BLaER1 treated with 17β-estradiol and CSF1 and Interleukin-3, amounts not matched to agents 10 nM and 100 nM (cell line): ENCODE measurements around the gene CD46.

Experiments used
- H3K27ac ChIP-seq, 11 experiments: shearing (Covaris generic); formaldehyde crosslinking; 2 replicates each; pipeline ENCODE4 v1.8.1; 2022
- H3K27me3 ChIP-seq, 11 experiments: shearing (Covaris generic); formaldehyde crosslinking; 2 replicates each; pipeline ENCODE4 v1.8.1; 2022
- H3K36me3 ChIP-seq, 11 experiments: shearing (Covaris generic); formaldehyde crosslinking; 2 replicates each; pipeline ENCODE4 v1.8.1; 2022
- H3K4me1 ChIP-seq, 10 experiments: shearing (Covaris generic); formaldehyde crosslinking; 2 replicates each; pipeline ENCODE4 v1.8.1; 2022
- H3K4me2 ChIP-seq, 11 experiments: shearing (Covaris generic); formaldehyde crosslinking; 2 replicates each; pipeline ENCODE4 v1.8.1; 2022
- H3K4me3 ChIP-seq, 10 experiments: shearing (Covaris generic); formaldehyde crosslinking; 2 replicates each; pipeline ENCODE4 v1.8.1; 2022
- H3K9ac ChIP-seq, 11 experiments: shearing (Covaris generic); formaldehyde crosslinking; 2 replicates each; pipeline ENCODE4 v1.8.1; 2022
- H3K9me3 ChIP-seq, 11 experiments: shearing (Covaris generic); formaldehyde crosslinking; replicated peaks in 1 of 11; 2 replicates each; pipeline ENCODE4 v1.8.1; 2022
- H4K20me1 ChIP-seq, 11 experiments: shearing (Covaris generic); formaldehyde crosslinking; 2 replicates each; pipeline ENCODE4 v1.8.1; 2022
- Cebpa-rat ChIP-seq, 11 experiments: shearing (Covaris generic); IDR thresholded peaks; 2 replicates each; pipeline ENCODE4 v1.8.1; 2022

The CD46 gene

GRCh38 chr1:207829576-207829975, 77.7 kb downstream of the CD46 start:
- peaks cover 43 to 80% (median 56%) of the 10 kb centered on the region in 10 experiments for H3K4me1 ChIP-seq
- TF ChIP-seq Cebpa-rat (IDR thresholded peaks at IDR 0.05) = no peak
- no peak overlapping the region for H3K4me3 ChIP-seq
- H4K20me1 ChIP-seq = peaks cover 0 to 8% (median 0%) of the 10 kb centered on the region in 11 experiments; a peak in 4 of 22 replicates
- peak overlapping the region in 1 of 11 experiments; percentile 6; a peak in 1 of 22 replicates for H3K4me2 ChIP-seq
- no peaks in the 10 kb centered on the region for H3K9me3 ChIP-seq
- peak overlapping the region in 1 of 11 experiments; percentile 33; a peak in 1 of 22 replicates for H3K9ac ChIP-seq
- H3K27me3 ChIP-seq = no peaks in the 10 kb centered on the region
- no peak overlapping the region for H3K27ac ChIP-seq
- H3K36me3 ChIP-seq = no peaks in the 10 kb centered on the region

DNA sequence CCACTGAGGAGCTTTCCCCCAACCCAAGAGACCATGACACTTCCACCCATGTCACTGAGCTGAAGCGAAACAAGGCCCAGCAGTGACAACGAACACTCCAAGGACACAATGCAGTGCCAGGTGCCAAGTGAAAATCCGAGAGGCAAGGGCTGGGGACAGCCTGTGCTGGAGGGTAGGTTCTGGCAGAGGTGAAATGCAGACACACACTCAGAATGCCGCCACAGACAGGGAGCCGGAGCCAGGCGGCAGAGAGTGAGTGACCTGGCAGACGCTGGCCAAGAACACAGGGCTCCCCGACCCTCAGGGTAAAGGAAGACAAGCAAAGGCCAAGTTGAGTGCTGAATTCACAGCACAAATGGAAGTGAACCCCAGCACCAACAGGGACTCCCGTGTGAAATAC, 78.9 kb downstream of the CD46 start:
- no peak overlapping the region for H3K9ac ChIP-seq
- TF ChIP-seq Cebpa-rat (IDR thresholded peaks at IDR 0.05) = no peak
- no peaks in the 10 kb centered on the region for H3K27me3 ChIP-seq
- H4K20me1 ChIP-seq = peaks cover 0 to 8% (median 0%) of the 10 kb centered on the region in 11 experiments; a peak in 4 of 22 replicates
- no peak overlapping the region for H3K4me3 ChIP-seq
- peaks cover 0 to 4% (median 0%) of the 10 kb centered on the region in 11 experiments; a peak in 4 of 22 replicates for H3K36me3 ChIP-seq
- peaks cover 30 to 70% (median 45%) of the 10 kb centered on the region in 10 experiments for H3K4me1 ChIP-seq
- H3K9me3 ChIP-seq = no peaks in the 10 kb centered on the region
- no peak overlapping the region for H3K27ac ChIP-seq
- peak overlapping the region in 2 of 11 experiments; percentile 71 to 78; a peak in 3 of 22 replicates for H3K4me2 ChIP-seq

DNA sequence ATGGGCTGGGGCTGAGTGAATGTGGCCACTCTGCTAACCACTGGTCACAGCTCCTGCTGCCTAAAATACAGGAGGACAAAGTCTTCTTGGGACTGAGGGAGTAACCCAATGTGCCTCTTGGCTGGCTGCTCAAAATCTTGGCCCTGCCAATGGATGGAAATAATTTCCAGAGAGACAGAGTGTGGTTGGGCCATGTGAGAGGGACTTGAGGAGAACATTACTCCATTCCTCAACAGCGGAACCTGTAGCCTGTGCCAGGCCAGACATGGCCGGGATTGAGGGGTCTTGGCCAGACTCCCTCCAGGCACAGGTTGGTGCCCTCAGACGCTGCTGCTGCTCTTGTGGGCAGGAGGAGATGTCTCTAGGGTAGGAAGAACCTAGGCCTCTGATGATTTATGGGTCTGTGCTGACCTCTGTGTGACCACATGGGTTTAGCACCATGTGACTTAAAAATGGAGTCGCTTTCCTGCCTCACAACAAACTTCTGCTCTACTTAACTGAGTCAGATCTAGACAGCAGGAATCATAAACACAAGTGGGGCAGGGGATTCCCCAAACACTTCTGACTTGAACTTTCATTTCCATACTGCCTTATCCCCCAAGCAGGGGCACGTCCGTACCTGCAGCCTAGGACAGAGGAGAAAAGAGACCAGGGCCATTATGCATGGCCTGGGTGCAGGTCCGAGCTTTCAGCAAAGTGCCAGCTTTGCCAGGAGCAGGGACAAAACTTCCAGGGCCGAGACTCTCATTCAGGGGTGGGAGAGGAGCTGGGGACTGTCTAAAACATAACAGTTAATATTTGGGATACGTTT, 79.9 kb downstream of the CD46 start:
- Histone ChIP-seq H3K4me1 (peaks cover 21 to 63% (median 37%) of the 10 kb centered on the region in 10 experiments), H3K9ac (no peak overlapping the region), H4K20me1 (peaks cover 0 to 12% (median 0%) of the 10 kb centered on the region in 11 experiments; a peak in 4 of 22 replicates), H3K9me3 (no peaks in the 10 kb centered on the region), H3K36me3 (peaks cover 0 to 7% (median 0%) of the 10 kb centered on the region in 11 experiments; a peak in 4 of 22 replicates), H3K4me2 (peak overlapping the region in 5 of 11 experiments; percentile 36 to 78 (median 55); a peak in 9 of 22 replicates), H3K4me3 (no peak overlapping the region), H3K27me3 (no peaks in the 10 kb centered on the region), H3K27ac (peak overlapping the region in 4 of 11 experiments; percentile 5 to 35 (median 22); a peak in 4 of 22 replicates)
- no peak for TF ChIP-seq Cebpa-rat (IDR thresholded peaks at IDR 0.05)

- peaks cover 0 to 12% (median 0%) of the 10 kb centered on the region in 11 experiments; a peak in 4 of 22 replicates for H4K20me1 ChIP-seq
- TF ChIP-seq Cebpa-rat (IDR thresholded peaks at IDR 0.05) = no peak
- H3K36me3 ChIP-seq = peaks cover 0 to 7% (median 0%) of the 10 kb centered on the region in 11 experiments; a peak in 4 of 22 replicates
Observed at GRCh38 chr1:207832796-207833195, 80.9 kb downstream of the CD46 start.

GRCh38 chr1:207833381-207833780, 81.5 kb downstream of the CD46 start:
- peaks cover 0 to 7% (median 0%) of the 10 kb centered on the region in 11 experiments; a peak in 4 of 22 replicates for H3K36me3 ChIP-seq
- no peak for TF ChIP-seq Cebpa-rat (IDR thresholded peaks at IDR 0.05)
- peaks cover 0 to 16% (median 0%) of the 10 kb centered on the region in 11 experiments; a peak in 4 of 22 replicates for H4K20me1 ChIP-seq
- no peak overlapping the region for H3K9ac ChIP-seq
- no peaks in the 10 kb centered on the region for H3K9me3 ChIP-seq
- H3K4me2 ChIP-seq = peak overlapping the region in 5 of 11 experiments; percentile 2 to 78 (median 48); a peak in 9 of 22 replicates
- H3K4me3 ChIP-seq = no peak overlapping the region
- peaks cover 6 to 47% (median 23%) of the 10 kb centered on the region in 10 experiments; a peak in 18 of 20 replicates for H3K4me1 ChIP-seq
- H3K27ac ChIP-seq = no peak overlapping the region
- H3K27me3 ChIP-seq = no peaks in the 10 kb centered on the region

More at GRCh38 chr1:207832796-207833195, 80.9 kb downstream of the CD46 start:
- H3K4me2 ChIP-seq = peak overlapping the region in 5 of 11 experiments; percentile 2 to 78 (median 48); a peak in 8 of 22 replicates
- H3K27ac ChIP-seq = no peak overlapping the region
- H3K27me3 ChIP-seq = no peaks in the 10 kb centered on the region
- peaks cover 12 to 52% (median 29%) of the 10 kb centered on the region in 10 experiments; a peak in 19 of 20 replicates for H3K4me1 ChIP-seq
- H3K4me3 ChIP-seq = no peak overlapping the region
- no peaks in the 10 kb centered on the region for H3K9me3 ChIP-seq
- no peak overlapping the region for H3K9ac ChIP-seq

DNA sequence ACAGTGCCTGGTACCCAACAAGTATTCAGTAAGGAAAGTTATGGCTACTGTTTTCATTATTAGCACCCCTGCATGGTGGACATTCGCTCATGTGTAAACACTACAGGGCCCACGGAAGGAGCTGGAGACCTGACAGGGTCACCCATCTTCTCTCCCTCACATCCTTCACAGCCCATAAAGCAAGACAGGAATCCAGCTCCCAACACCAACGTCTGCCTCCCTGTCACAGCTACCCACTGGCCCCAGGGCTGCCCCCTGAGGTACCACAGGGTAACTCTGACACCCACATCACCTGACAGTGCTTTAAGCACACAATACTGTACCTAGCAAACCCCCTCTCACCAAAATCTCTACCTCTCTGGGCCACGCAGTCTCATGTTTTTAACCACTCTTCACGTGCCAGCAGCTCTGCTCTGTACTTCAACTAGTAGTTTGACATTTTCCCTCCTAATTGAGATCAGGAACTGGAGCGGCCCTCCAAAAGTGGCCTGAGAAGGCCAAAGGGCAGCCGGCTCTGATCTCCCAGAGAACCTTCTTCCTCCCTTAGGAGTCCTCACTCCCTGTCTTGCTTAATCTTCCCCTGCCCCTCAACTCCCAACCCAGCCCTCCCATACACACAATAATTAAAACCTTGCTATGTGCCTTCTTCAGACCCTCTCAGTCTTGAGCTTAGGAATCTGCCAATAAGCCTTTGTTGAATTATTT, 82.3 kb downstream of the CD46 start:
- Histone ChIP-seq H3K27ac (no peak overlapping the region), H3K4me3 (no peak overlapping the region), H3K9me3 (peaks cover 0 to 6% (median 0%) of the 10 kb centered on the region in 11 experiments; a peak in 2 of 22 replicates), H3K4me1 (peaks cover 0 to 42% (median 16%) of the 10 kb centered on the region in 10 experiments; a peak in 16 of 20 replicates), H4K20me1 (peaks cover 0 to 22% (median 0%) of the 10 kb centered on the region in 11 experiments; a peak in 4 of 22 replicates), H3K4me2 (peak overlapping the region in 3 of 11 experiments; percentile 48 to 78 (median 71); a peak in 4 of 22 replicates), H3K27me3 (no peaks in the 10 kb centered on the region), H3K36me3 (peaks cover 0 to 7% (median 0%) of the 10 kb centered on the region in 11 experiments; a peak in 4 of 22 replicates), H3K9ac (no peak overlapping the region)
- no peak for TF ChIP-seq Cebpa-rat (IDR thresholded peaks at IDR 0.05)

- H3K9ac ChIP-seq = no peak overlapping the region
- no peak overlapping the region for H3K4me3 ChIP-seq
- H3K4me2 ChIP-seq = no peak overlapping the region
- no peak overlapping the region for H3K27ac ChIP-seq
- H3K4me1 ChIP-seq = peaks cover 0 to 35% (median 15%) of the 10 kb centered on the region in 10 experiments; a peak in 16 of 20 replicates
- peaks cover 0 to 31% (median 0%) of the 10 kb centered on the region in 11 experiments; a peak in 4 of 22 replicates for H4K20me1 ChIP-seq
- TF ChIP-seq Cebpa-rat (IDR thresholded peaks at IDR 0.05) = no peak
- peaks cover 0 to 7% (median 0%) of the 10 kb centered on the region in 11 experiments; a peak in 4 of 22 replicates for H3K36me3 ChIP-seq
- peaks cover 0 to 6% (median 0%) of the 10 kb centered on the region in 11 experiments; a peak in 2 of 22 replicates for H3K9me3 ChIP-seq
- H3K27me3 ChIP-seq = no peaks in the 10 kb centered on the region
Observed at GRCh38 chr1:207835958-207836357, 84.1 kb downstream of the CD46 start.

GRCh38 chr1:207836591-207837347, 84.9 kb downstream of the CD46 start:
- Histone ChIP-seq H3K36me3 (peaks cover 0 to 7% (median 0%) of the 10 kb centered on the region in 11 experiments; a peak in 4 of 22 replicates), H3K27ac (no peak overlapping the region), H3K4me1 (peaks cover 0 to 34% (median 12%) of the 10 kb centered on the region in 10 experiments; a peak in 16 of 20 replicates), H3K4me2 (no peak overlapping the region), H3K9ac (no peak overlapping the region), H3K27me3 (no peaks in the 10 kb centered on the region), H3K9me3 (peaks cover 0 to 6% (median 0%) of the 10 kb centered on the region in 11 experiments; a peak in 2 of 22 replicates), H3K4me3 (no peak overlapping the region), H4K20me1 (peaks cover 0 to 34% (median 0%) of the 10 kb centered on the region in 11 experiments; a peak in 4 of 22 replicates)
- TF ChIP-seq Cebpa-rat (IDR thresholded peaks at IDR 0.05) = no peak
